ENCODE results near the gene RCE1.
A peak's percentile ranks its signal among the peaks of the same experiment; 100 is the strongest.

RCE1 gene

DNA sequence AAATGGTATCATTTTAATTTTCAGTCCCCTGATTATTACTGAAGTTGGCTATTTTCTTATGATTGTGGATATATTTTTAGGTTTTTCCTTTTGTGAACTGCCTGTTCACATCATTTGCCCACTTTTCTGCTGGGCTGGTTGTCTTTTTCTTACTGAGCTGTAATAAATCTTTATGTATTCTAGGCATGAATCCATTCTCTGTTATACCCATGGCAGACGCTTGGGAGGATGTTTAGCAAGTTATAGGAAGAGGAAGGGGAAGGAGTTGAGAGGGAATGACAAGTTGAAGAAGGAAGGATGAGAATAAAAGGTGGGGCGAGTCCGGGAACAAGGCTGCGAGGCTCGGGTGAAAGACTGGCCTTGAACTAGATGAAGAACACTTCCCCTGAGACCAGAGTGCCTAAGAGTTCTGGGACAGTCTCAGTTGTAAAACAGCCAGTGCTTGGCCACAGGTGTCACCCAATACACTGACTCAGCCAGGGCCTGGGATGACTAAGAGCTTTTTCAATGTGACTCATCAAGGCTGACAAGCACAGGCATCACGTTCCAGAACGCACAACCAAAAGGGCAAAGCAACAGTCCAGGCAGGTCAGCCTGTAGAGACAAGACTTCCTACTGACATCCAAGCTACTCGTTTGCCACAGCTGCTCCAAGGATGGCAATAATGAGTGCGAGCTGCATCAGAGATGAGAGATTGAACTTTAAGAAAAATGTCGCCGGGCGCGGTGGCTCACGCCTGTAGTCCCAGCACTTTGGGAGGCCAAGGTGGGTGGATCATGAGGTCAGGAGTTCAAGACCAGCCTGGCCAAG, 48.8 kb downstream of the RCE1 start:
- peak; percentile 78 for DNase-seq

DNA sequence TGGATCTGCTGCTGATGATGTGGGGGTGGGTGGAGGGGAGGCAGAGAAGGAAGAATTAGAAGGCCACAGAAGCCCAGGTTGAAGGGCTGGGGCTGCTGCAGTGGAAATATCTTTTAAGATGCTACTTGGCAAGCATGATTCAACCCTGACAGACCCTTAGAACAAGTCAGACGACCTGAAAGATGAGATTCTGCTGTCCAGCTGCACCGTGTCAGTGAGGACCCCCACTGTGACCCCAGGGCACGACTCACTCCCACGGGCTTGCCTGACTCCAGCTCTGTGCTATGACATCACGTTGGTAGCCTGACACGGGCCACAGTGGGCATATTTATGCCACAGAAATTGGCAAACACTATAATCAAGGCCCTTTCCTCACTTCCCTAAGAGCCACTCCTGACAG, 49.7 kb downstream of the RCE1 start:
- DNase-seq, result no peak

DNA sequence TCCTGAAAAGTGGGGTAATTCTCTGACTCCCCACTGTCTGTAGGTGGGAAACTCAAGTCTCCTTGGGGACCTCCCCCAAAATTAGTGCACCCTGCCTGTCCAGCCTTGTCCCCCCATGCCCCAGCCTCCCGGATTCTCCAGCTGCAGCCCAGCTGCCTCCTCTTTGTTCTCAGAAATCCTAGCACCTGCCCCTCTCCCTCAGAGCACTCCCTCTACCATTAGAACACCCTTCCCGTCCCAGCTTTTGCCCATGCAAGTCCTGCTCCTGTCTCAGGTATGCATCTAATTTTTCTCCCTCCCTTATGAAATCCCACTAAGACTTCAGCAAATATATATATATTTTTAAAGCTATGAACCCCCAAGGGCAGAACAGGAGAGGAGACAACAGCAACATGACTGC, 50.9 kb downstream of the RCE1 start:
- no peak for DNase-seq

Measured in NK-92 treated with Interleukin-12 subunit alpha and Interleukin-12 subunit beta, amount 100 ng/mL, for 24 hours (cell line).